Measurements from ENCODE around the gene RFX8. TPM values are rescaled to one million over a fixed set of nuclear protein-coding genes. Genes with fewer than 3 reads are reported as not detected.

Gene RFX8
- not detected in 2 replicates for total RNA-seq (2013; cell fraction: nucleolus; rRNA removed)
- not detected in 2 replicates for total RNA-seq (2014; rRNA removed)
- not detected in 2 replicates for total RNA-seq (2014; rRNA removed; fragmentation: Illumina TruSeq; extraction: Trizol)
- not detected in 2 replicates for total RNA-seq (2021)
- not detected for polyA plus RNA-seq (2011; ENCODE audit: low read depth)
- polyA plus RNA-seq (2011; rRNA removed) = 0.19 and 0.62 TPM in 2 replicates
- 0.03 and 0.07 TPM in 2 replicates for polyA plus RNA-seq (2011; cell fraction: cytosol; rRNA removed)
- polyA plus RNA-seq (2011; cell fraction: nucleus; rRNA removed) = 0.33 and 0.42 TPM in 2 replicates
- not detected in 2 replicates for polyA plus RNA-seq (2012)
- not detected in 2 replicates for polyA plus RNA-seq (2014; fragmentation: Illumina TruSeq; extraction: Trizol)
- polyA plus RNA-seq (2014; fragmentation: Nextera tagmentation; extraction: Ambion mirVana) = not detected
- polyA plus RNA-seq (2014; rRNA removed) = not detected in 2 replicates
- polyA plus RNA-seq (2016; fragmentation: Nextera tagmentation; extraction: Ambion mirVana) = not detected
- not detected in 2 replicates for polyA minus RNA-seq (2011; rRNA and poly(A)+ RNA removed)
- not detected in 2 replicates for polyA minus RNA-seq (2011; cell fraction: cytosol; rRNA and poly(A)+ RNA removed)
- not detected in 2 replicates for polyA minus RNA-seq (2011; cell fraction: nucleus; rRNA and poly(A)+ RNA removed)
- percentile 5 among the genes with signal in this experiment for Bru-seq, nascent RNA
- percentile 1 among the genes with signal in this experiment for BruChase-seq, experiment 1, labeled RNA remaining after a 6-hour chase
- BruChase-seq, experiment 2, labeled RNA remaining after a 2-hour chase = percentile 1 among the genes with signal in this experiment
- long read RNA-seq, experiment 1 = 0 reads
- long read RNA-seq, experiment 2 = 0 reads

DNA sequence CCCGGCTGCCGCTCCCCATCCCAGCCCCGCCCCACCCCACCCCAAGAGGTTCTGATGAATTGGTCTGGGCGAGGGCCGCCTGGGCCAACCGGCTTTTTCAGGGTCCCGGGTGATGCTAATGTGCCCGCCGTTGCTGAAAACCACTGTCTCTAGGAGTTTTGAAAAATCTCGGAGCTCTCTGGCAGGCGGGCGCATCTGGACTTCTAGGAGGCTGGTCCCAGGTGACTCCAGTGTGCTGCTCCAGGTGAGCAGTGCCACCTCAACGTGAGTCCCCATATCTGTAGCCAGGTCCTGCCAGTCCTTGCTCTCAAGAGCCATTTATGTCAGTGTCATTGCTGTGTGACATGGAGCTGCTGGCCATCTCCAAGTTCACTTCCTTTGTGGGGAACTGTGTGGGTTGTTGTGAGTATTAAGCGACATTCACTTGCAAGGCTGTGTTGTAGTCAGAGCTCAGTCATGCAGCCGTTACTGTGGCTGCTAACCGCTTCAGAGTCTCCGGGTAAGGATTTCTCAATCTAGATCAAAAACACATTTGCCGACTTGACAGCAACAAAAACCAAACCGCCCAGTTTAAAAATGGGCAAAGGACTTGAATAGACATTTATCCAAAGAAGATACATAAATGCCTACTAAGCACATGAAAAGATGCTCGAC is at the start of gene RFX8:
Gene RFX8 (minus strand): TSS at position 382 of the 654 bp plus-strand sequence. CDS start 8,264 bp downstream, outside the sequence.
- Histone ChIP-seq H3K4me1 (ENCODE audit: control insufficient read depth, insufficient read depth, low read length) (no peaks in the 10 kb centered on the region), H3K9ac (ENCODE audit: control insufficient read depth, insufficient read depth, low read length) (no peak within 1 kb of the TSS), H3K36me3 (ENCODE audit: control insufficient read depth in 2 of 2, insufficient read depth in 2 of 2, low read length in 1 of 2) (no peaks in the 10 kb centered on the region), H3K4me2 (ENCODE audit: control insufficient read depth, insufficient read depth) (0 out of 2 replicates have a peak within 1 kb of the TSS, but pooled peaks have one; percentile 17), H3K9me3 (replicated peaks; ENCODE audit: control insufficient read depth, insufficient read depth, low read length) (no peaks in the 10 kb centered on the region), H3K27ac (ENCODE audit: control insufficient read depth, insufficient read depth) (no peak within 1 kb of the TSS), H3K4me3 (no peak within 1 kb of the TSS), H3K27me3 (replicated peaks in 1 of 2; ENCODE audit: control insufficient read depth in 2 of 2, insufficient read depth in 2 of 2, low read length in 1 of 2) (peaks cover 4 to 13% of the 10 kb centered on the region in 2 experiments), H2AFZ (ENCODE audit: control insufficient read depth, low read depth, low read length) (no peak within 1 kb of the TSS), H4K20me1 (ENCODE audit: control insufficient read depth, insufficient read depth) (no peaks in the 10 kb centered on the region), H3K79me2 (ENCODE audit: control insufficient read depth, insufficient read depth, low read length) (no peaks in the 10 kb centered on the region)
- POLR2A ChIA-PET = no interaction called here
- TF ChIP-seq IKZF1 (conservative IDR thresholded peaks at IDR 0.05) (no peak), YBX1 (IDR thresholded peaks at IDR 0.05) (no peak), ATF7 (IDR thresholded peaks at IDR 0.05; ENCODE audit: low read depth) (no peak), PBX3 (IDR thresholded peaks at IDR 0.05; ENCODE audit: insufficient replicate concordance, low read depth, low read length) (no peak), KAT2A (conservative IDR thresholded peaks at IDR 0.05; ENCODE audit: control insufficient read depth, low read depth, low read length) (no peak), HSF1 (IDR thresholded peaks at IDR 0.05; ENCODE audit: low read depth, low read length) (no peak), EZH2 (IDR thresholded peaks at IDR 0.05; ENCODE audit: borderline replicate concordance, control insufficient read depth, low read depth, low read length) (0 out of 2 replicates have a peak, but pooled peaks have one; percentile 80), SUPT20H (IDR thresholded peaks at IDR 0.05; ENCODE audit: borderline replicate concordance, control insufficient read depth, low read depth, low read length) (no peak)
- CTCF ChIA-PET = no interaction called here
- FAIRE-seq = no peak
- WGBS (ENCODE audit: insufficient coverage, insufficient replicate concordance, low lambda C conversion rate, missing lambda C conversion rate) = 10% methylated on average over 20 of the region's 20 CpGs
- intact Hi-C loops (cut with micrococcal nuclease; ENCODE audit: unreplicated experiment) = no loop called here
- DNase-seq (ENCODE audit: low read depth, low spot score) = no peak
- no TSS peak for BruUV-seq (replicated peaks)
- SMC1A ChIA-PET (ENCODE audit: uncharacterized antibody, unreplicated experiment) = no interaction called here
- in situ Hi-C loops (cut with MboI) = no loop called here
- peak; percentile 60 for ATAC-seq
- RAD21 ChIA-PET (ENCODE audit: unreplicated experiment) = no interaction called here

Data from GM12878 (cell line).